22Rv1 (cell line): Measurements from ENCODE around the gene RBM7.

Experiments used
- ZFX ChIP-seq: fragments of 450-650 bp; IDR thresholded peaks from 2 replicates; pipeline ENCODE4 v1.6.1; 2017; ENCODE audit warnings: antibody characterized with exemption, borderline replicate concordance
- TF ChIP-seq, protein P1 (sequence below): fragments of 450-650 bp; IDR thresholded peaks from 2 replicates; pipeline ENCODE4 v1.5.1; 2017; ENCODE audit warnings: mild to moderate bottlenecking

DNA sequence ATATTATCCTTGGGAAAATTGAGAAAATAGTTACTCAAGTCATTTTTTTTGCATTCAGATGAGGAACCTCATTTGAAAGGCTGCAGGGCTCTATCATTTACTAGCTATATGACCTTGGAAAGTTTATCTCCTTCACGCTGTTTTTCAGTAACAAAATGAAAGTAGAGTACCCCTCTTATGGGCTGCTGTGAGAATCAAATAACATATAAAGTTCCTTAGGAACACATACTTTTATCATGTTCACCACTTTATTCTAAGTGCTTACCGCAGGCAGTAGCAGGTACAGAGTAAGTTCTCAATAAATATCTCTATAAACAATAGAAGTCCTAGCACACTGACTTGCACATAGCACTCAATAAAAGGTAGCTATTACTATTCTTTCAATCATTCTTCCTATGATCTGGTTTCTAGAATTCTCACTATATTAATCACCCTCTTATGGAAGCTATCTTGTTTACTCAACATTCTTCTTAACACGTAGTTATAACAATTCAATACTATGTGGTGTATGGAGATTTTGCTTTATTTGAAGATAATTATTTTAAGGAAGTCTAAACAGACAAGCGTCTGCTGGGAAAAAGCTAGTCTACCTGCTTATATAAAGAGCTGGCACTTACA, 2.1 kb upstream of the RBM7 start:
- TF ChIP-seq, protein P1, sequence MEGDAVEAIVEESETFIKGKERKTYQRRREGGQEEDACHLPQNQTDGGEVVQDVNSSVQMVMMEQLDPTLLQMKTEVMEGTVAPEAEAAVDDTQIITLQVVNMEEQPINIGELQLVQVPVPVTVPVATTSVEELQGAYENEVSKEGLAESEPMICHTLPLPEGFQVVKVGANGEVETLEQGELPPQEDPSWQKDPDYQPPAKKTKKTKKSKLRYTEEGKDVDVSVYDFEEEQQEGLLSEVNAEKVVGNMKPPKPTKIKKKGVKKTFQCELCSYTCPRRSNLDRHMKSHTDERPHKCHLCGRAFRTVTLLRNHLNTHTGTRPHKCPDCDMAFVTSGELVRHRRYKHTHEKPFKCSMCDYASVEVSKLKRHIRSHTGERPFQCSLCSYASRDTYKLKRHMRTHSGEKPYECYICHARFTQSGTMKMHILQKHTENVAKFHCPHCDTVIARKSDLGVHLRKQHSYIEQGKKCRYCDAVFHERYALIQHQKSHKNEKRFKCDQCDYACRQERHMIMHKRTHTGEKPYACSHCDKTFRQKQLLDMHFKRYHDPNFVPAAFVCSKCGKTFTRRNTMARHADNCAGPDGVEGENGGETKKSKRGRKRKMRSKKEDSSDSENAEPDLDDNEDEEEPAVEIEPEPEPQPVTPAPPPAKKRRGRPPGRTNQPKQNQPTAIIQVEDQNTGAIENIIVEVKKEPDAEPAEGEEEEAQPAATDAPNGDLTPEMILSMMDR, result no peak
- no peak for TF ChIP-seq ZFX
